GM12878 (cell line): ENCODE data around the gene KRTAP10-6. TPM values are rescaled to one million over a fixed set of nuclear protein-coding genes. Genes with fewer than 3 reads are reported as not detected.

Experiments
- ATAC-seq: fragments of 200-7000 bp; cut with Tn5 transposase; 3 replicates; pipeline ENCODE4 v1.9.1; 2020; ENCODE audit warnings: mild to moderate bottlenecking, moderate library complexity
- BruUV-seq: library from RNA; stranded (reverse); fragments of 400-500 nt; replicated peaks from 2 replicates; lab custom pipeline; 2021; lab: Mats Ljungman, UMichigan
- CTCF ChIA-PET: fragments of 300-600 bp; sonication (Branson Sonifier 250); formaldehyde crosslinking; extraction: SDS; loops from one replicate; lab custom pipeline; 2021; ENCODE audit warnings: inconsistent platforms; lab: Yijun Ruan, JAX
- POLR2A ChIA-PET: fragments of 350-600 bp; formaldehyde crosslinking; extraction: SDS; loops from one replicate; lab custom pipeline; 2021; ENCODE audit warnings: inconsistent platforms; lab: Charles Lee
- RAD21 ChIA-PET: fragments of 300-600 bp; sonication (Branson Sonifier 250); formaldehyde crosslinking; loops from one replicate; lab custom pipeline; 2023; ENCODE audit warnings: antibody characterized with exemption; ENCODE audit not compliant: unreplicated experiment; lab: Charles Lee
- SMC1A ChIA-PET: fragments of 300-600 bp; sonication (Branson Sonifier 250); formaldehyde crosslinking; loops from one replicate; lab custom pipeline; 2023; ENCODE audit not compliant: unreplicated experiment, uncharacterized antibody; lab: Charles Lee
- DNase-seq: peaks from one replicate; pipeline ENCODE4 v3.0.0-alpha.2; 2011; ENCODE audit warnings: low read depth, low spot score
- FAIRE-seq: peaks from 3 replicates; lab custom pipeline; 2011; peaks lifted over from hg19 to GRCh38; lab: Jason Lieb, UNC
- H2AFZ ChIP-seq: 2 replicates; pipeline ENCODE4 v1.6.0; 2011; ENCODE audit warnings: low read depth, low read length, control low read depth; ENCODE audit not compliant: control insufficient read depth
- H3K27ac ChIP-seq: 2 replicates; pipeline ENCODE4 v1.5.1; 2011; ENCODE audit warnings: control low read depth; ENCODE audit not compliant: control insufficient read depth, insufficient read depth
- H3K27me3 ChIP-seq, 2 experiments: replicated peaks in 1 of 2; 2 replicates each; pipeline versions ENCODE4 v1.6.0 to v1.6.1; 2011; ENCODE audit warnings: low read length in 1 of 2; ENCODE audit not compliant: control insufficient read depth in 2 of 2, insufficient read depth in 2 of 2
- H3K36me3 ChIP-seq, 2 experiments: 2 replicates each; pipeline ENCODE4 v1.5.1; 2011; ENCODE audit warnings: low read length in 1 of 2; ENCODE audit not compliant: control insufficient read depth in 2 of 2, insufficient read depth in 2 of 2
- H3K4me1 ChIP-seq: 2 replicates; pipeline ENCODE4 v1.6.1; 2011; ENCODE audit warnings: mild to moderate bottlenecking, low read length, moderate library complexity, mixed read lengths; ENCODE audit not compliant: control insufficient read depth, insufficient read depth
- H3K4me2 ChIP-seq: 2 replicates; pipeline ENCODE4 v1.6.0; 2011; ENCODE audit warnings: control low read depth; ENCODE audit not compliant: control insufficient read depth, insufficient read depth
- H3K4me3 ChIP-seq: fragments of 200-600 bp; sonication (generic); 2 replicates; pipeline ENCODE4 v1.5.1; 2016
- H3K79me2 ChIP-seq: 2 replicates; pipeline ENCODE4 v1.6.0; 2011; ENCODE audit warnings: low read length; ENCODE audit not compliant: control insufficient read depth, insufficient read depth
- H3K9ac ChIP-seq: 2 replicates; pipeline ENCODE4 v1.8.0; 2011; ENCODE audit warnings: low read length, control low read depth, mixed read lengths; ENCODE audit not compliant: control insufficient read depth, insufficient read depth
- H3K9me3 ChIP-seq: replicated peaks from 3 replicates; pipeline ENCODE4 v1.5.1; 2011; ENCODE audit warnings: mild to moderate bottlenecking, low read length; ENCODE audit not compliant: control insufficient read depth, insufficient read depth
- H4K20me1 ChIP-seq: 2 replicates; pipeline ENCODE4 v1.6.0; 2011; ENCODE audit not compliant: control insufficient read depth, insufficient read depth
- BMI1 ChIP-seq: fragments of 450-650 bp; IDR thresholded peaks from 2 replicates; pipeline ENCODE4 v1.6.1; 2016; ENCODE audit warnings: mild to moderate bottlenecking, moderate library complexity, borderline replicate concordance
- CREM ChIP-seq: IDR thresholded peaks from 2 replicates; pipeline ENCODE4 v1.6.1; 2014; ENCODE audit warnings: antibody characterized with exemption, low read depth
- FOXM1 ChIP-seq: IDR thresholded peaks from 2 replicates; pipeline ENCODE4 v1.6.1; 2012; ENCODE audit warnings: low read depth, mild to moderate bottlenecking, inconsistent platforms, low read length, moderate library complexity
- MTA3 ChIP-seq: IDR thresholded peaks from 2 replicates; pipeline ENCODE4 v1.6.1; 2012; ENCODE audit warnings: low read length, inconsistent platforms, borderline replicate concordance
- NFXL1 ChIP-seq: fragments of 450-650 bp; IDR thresholded peaks from 2 replicates; pipeline ENCODE4 v1.6.1; 2017; ENCODE audit warnings: antibody characterized with exemption, mild to moderate bottlenecking, borderline replicate concordance
- SMAD5 ChIP-seq: IDR thresholded peaks from 2 replicates; pipeline ENCODE4 v1.6.1; 2016; ENCODE audit warnings: antibody characterized with exemption, low read depth
- SMC3 ChIP-seq: IDR thresholded peaks from 2 replicates; pipeline ENCODE4 v1.6.1; 2011; ENCODE audit warnings: low read length, improper control_type of control experiment, borderline replicate concordance
- SPI1 ChIP-seq: IDR thresholded peaks from 2 replicates; pipeline ENCODE4 v1.6.1; 2011; ENCODE audit warnings: low read depth, mild to moderate bottlenecking, low read length, moderate library complexity, borderline replicate concordance; ENCODE audit not compliant: insufficient read depth
- SREBF2 ChIP-seq: IDR thresholded peaks from 2 replicates; pipeline ENCODE4 v1.6.1; 2012; ENCODE audit warnings: mild to moderate bottlenecking, low read length
- SUPT20H ChIP-seq: IDR thresholded peaks from 2 replicates; pipeline ENCODE4 v1.6.1; 2011; ENCODE audit warnings: low read depth, mild to moderate bottlenecking, low read length, moderate library complexity, borderline replicate concordance; ENCODE audit not compliant: control insufficient read depth
- ZNF207 ChIP-seq: fragments of 450-650 bp; IDR thresholded peaks from 2 replicates; pipeline ENCODE4 v1.6.1; 2014; ENCODE audit warnings: antibody characterized with exemption, mild to moderate bottlenecking, borderline replicate concordance
- ZNF384 ChIP-seq: IDR thresholded peaks from 2 replicates; pipeline ENCODE4 v1.6.1; 2012; ENCODE audit warnings: low read depth, mild to moderate bottlenecking, low read length, improper control_type of control experiment, borderline replicate concordance
- WGBS: methylation state at CpG from one replicate; pipeline ENCODE4 v1.1.6; 2016; ENCODE audit warnings: low lambda C conversion rate; ENCODE audit not compliant: insufficient replicate concordance, insufficient coverage; ENCODE audit errors: missing lambda C conversion rate; 5-methylcytosine and 5-hydroxymethylcytosine counted together
- in situ Hi-C: fragments of 300-500 bp; cut with MboI; formaldehyde crosslinking; loops from 9 replicates; pipeline ENCODE4 v1.14.3; 2018; ENCODE audit warnings: mixed read lengths
- intact Hi-C: fragments of 100-400 bp; cut with micrococcal nuclease; formaldehyde crosslinking; loops from one replicate; pipeline ENCODE4 v1.14.2; 2022; ENCODE audit not compliant: unreplicated experiment
- polyA plus RNA-seq, 11 experiments: library from polyadenylated mRNA; depleted of rRNA in 4 of 11; unstranded in 6 of 11; stranded (reverse) in 5 of 11; fragments of >200 nt; fragmentation: Nextera tagmentation in 4 of 11; fragmentation: Illumina TruSeq in 1 of 11; extraction: Ambion mirVana in 4 of 11; extraction: Trizol in 1 of 11; gene quantifications; 1 replicate in 1 of 11; 2 replicates in 10 of 11; pipeline versions ENCODE4 v1.2.1 to v1.2.3, GENCODE V29; 2011 to 2016; ENCODE audit warnings: inconsistent platforms in 2 of 11, missing spikeins in 2 of 11, low read depth in 1 of 11
- total RNA-seq, 4 experiments: library from RNA; depleted of rRNA in 3 of 4; stranded (reverse); fragments of >200 nt in 3 of 4; fragmentation: Illumina TruSeq in 1 of 4; extraction: Trizol in 1 of 4; gene quantifications; 2 replicates each; pipeline versions ENCODE4 v1.2.1 to v1.2.3, GENCODE V29; 2013 to 2021
- TF ChIP-seq, protein P1 (sequence below): IDR thresholded peaks from 2 replicates; pipeline ENCODE4 v1.6.1; 2011; ENCODE audit warnings: mild to moderate bottlenecking, low read depth, low read length, moderate library complexity; ENCODE audit not compliant: insufficient replicate concordance
- TF ChIP-seq, protein P2 (sequence below): fragments of 450-650 bp; formaldehyde crosslinking; IDR thresholded peaks from 2 replicates; pipeline ENCODE4 v1.4.0; 2022; ENCODE audit warnings: mild to moderate bottlenecking, moderate library complexity
- TF ChIP-seq, protein P3 (sequence below): fragments of 150-350 bp; IDR thresholded peaks from 2 replicates; pipeline ENCODE4 v1.6.1; 2016; ENCODE audit warnings: low read depth, low read length

KRTAP10-6 gene
- total and polyA plus RNA-seq, 10 of the 15 experiments (the other 5 are each of a cell fraction or from before 2014, with no cell fraction given) = not detected

DNA sequence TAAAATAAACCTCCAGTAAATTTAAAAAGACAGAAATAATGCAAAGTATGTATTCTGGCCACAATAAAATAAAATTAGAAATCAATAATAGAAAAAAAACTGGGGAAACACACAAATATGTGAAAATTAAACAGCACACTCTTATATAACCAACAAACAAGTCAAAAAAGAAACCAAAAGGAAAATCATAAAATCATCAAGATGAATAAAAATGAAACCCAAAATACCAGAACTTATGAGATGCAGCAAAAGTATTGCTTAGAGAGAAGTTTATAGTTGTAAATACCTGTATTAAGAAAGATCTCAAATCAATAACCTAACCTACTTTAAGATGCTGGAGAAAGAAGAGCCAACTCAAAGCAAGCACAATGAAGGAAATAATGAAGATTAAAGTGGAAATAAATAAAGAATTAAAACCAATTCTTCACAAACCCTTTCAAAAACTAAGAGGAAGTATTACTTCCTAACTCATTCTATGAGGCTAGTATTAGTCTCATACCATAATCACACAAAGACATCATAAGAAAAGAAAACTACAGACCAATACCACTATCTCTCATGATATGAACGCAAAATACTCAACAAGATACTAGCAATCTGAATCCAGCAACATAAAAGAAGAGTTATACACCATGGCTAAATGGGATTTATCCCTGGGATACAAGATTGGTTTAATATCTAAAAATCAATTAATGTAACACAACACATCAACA lies 27.3 kb downstream of the KRTAP10-6 start (continued):
- TF ChIP-seq, protein P1, sequence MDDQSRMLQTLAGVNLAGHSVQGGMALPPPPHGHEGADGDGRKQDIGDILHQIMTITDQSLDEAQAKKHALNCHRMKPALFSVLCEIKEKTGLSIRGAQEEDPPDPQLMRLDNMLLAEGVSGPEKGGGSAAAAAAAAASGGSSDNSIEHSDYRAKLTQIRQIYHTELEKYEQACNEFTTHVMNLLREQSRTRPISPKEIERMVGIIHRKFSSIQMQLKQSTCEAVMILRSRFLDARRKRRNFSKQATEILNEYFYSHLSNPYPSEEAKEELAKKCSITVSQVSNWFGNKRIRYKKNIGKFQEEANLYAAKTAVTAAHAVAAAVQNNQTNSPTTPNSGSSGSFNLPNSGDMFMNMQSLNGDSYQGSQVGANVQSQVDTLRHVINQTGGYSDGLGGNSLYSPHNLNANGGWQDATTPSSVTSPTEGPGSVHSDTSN = no peak
- no peak for TF ChIP-seq SREBF2
- no peak for TF ChIP-seq SMAD5
- no peak for TF ChIP-seq ZNF384
- TF ChIP-seq MTA3 = no peak
- TF ChIP-seq BMI1 = no peak
- TF ChIP-seq FOXM1 = no peak

DNA sequence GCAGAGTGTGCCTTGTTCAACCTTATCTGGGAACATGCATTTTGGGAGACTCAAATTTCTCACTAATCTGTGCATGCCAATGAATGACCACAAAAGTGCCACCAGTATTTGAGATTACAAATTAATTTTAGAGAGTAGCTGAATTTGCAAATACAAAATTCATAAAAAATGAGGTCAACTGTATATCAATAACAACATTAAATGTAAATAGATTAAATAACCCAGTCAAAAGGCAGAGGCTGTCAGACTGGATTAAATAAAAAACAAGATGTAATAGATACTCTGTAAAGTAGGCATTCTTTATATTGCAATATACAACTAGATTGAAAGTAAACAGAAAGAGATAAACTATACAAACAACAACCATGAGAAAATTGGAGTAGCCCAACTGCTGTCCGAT lies 28.2 kb downstream of the KRTAP10-6 start:
- POLR2A ChIA-PET = no interaction called here
- H3K4me3 ChIP-seq = no peak overlapping the region
- SMC1A ChIA-PET = interaction anchor here (0.5 kb wide), 1 partner anchor 230 kb away, joined by 3 read pairs; no protein-coding TSS in a partner anchor
- in situ Hi-C loops (no loop called here), intact Hi-C loops (no loop called here)
- FAIRE-seq (no peak), ATAC-seq (no peak), DNase-seq (no peak)
- no peak overlapping the region for H3K9ac ChIP-seq
- H4K20me1 ChIP-seq = no peaks in the 10 kb centered on the region
- RAD21 ChIA-PET = interaction anchor here (0.9 kb wide), 1 partner anchor 55 kb away, joined by 3 read pairs; no protein-coding TSS in a partner anchor
- CTCF ChIA-PET = no interaction called here
- no peak overlapping the region for H2AFZ ChIP-seq
- no TSS peak for BruUV-seq
- H3K9me3 ChIP-seq = no peaks in the 10 kb centered on the region; the same call in 1 of the 3 replicates
- H3K27ac ChIP-seq = no peak overlapping the region
- no peaks in the 10 kb centered on the region for H3K79me2 ChIP-seq
- no peaks in the 10 kb centered on the region for H3K27me3 ChIP-seq
- H3K4me2 ChIP-seq = no peak overlapping the region
- no peaks in the 10 kb centered on the region for H3K4me1 ChIP-seq
- 97% methylated on average over 1 of the region's 1 CpG for WGBS
- H3K36me3 ChIP-seq = no peaks in the 10 kb centered on the region
- TF ChIP-seq SUPT20H = no peak
- no peak for TF ChIP-seq NFXL1
- TF ChIP-seq, protein P2, sequence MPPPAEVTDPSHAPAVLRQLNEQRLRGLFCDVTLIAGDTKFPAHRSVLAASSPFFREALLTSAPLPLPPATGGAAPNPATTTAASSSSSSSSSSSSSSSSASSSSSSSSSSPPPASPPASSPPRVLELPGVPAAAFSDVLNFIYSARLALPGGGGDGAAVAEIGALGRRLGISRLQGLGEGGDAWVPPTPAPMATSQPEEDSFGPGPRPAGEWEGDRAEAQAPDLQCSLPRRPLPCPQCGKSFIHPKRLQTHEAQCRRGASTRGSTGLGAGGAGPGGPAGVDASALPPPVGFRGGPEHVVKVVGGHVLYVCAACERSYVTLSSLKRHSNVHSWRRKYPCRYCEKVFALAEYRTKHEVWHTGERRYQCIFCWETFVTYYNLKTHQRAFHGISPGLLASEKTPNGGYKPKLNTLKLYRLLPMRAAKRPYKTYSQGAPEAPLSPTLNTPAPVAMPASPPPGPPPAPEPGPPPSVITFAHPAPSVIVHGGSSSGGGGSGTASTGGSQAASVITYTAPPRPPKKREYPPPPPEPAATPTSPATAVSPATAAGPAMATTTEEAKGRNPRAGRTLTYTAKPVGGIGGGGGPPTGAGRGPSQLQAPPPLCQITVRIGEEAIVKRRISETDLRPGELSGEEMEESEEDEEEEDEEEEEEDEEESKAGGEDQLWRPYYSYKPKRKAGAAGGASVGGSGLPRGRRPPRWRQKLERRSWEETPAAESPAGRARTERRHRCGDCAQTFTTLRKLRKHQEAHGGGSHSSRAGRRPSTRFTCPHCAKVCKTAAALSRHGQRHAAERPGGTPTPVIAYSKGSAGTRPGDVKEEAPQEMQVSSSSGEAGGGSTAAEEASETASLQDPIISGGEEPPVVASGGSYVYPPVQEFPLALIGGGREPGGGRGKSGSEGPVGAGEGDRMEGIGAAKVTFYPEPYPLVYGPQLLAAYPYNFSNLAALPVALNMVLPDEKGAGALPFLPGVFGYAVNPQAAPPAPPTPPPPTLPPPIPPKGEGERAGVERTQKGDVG = no peak
- no peak for TF ChIP-seq ZNF384
- TF ChIP-seq, protein P3, sequence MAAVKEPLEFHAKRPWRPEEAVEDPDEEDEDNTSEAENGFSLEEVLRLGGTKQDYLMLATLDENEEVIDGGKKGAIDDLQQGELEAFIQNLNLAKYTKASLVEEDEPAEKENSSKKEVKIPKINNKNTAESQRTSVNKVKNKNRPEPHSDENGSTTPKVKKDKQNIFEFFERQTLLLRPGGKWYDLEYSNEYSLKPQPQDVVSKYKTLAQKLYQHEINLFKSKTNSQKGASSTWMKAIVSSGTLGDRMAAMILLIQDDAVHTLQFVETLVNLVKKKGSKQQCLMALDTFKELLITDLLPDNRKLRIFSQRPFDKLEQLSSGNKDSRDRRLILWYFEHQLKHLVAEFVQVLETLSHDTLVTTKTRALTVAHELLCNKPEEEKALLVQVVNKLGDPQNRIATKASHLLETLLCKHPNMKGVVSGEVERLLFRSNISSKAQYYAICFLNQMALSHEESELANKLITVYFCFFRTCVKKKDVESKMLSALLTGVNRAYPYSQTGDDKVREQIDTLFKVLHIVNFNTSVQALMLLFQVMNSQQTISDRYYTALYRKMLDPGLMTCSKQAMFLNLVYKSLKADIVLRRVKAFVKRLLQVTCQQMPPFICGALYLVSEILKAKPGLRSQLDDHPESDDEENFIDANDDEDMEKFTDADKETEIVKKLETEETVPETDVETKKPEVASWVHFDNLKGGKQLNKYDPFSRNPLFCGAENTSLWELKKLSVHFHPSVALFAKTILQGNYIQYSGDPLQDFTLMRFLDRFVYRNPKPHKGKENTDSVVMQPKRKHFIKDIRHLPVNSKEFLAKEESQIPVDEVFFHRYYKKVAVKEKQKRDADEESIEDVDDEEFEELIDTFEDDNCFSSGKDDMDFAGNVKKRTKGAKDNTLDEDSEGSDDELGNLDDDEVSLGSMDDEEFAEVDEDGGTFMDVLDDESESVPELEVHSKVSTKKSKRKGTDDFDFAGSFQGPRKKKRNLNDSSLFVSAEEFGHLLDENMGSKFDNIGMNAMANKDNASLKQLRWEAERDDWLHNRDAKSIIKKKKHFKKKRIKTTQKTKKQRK = no peak
- TF ChIP-seq CREM = no peak
- TF ChIP-seq SPI1 = no peak
- TF ChIP-seq ZNF207 = no peak
- no peak for TF ChIP-seq SMC3
